GM12878 (cell line): ENCODE measurements around the gene BTBD9. TPM values are rescaled to one million over a fixed set of nuclear protein-coding genes. Genes with fewer than 3 reads are reported as not detected.

Source experiments
- ATAC-seq: fragments of 200-7000 bp; cut with Tn5 transposase; 3 replicates; pipeline ENCODE4 v1.9.1; 2020; ENCODE audit warnings: mild to moderate bottlenecking, moderate library complexity
- BruUV-seq: library from RNA; stranded (reverse); fragments of 400-500 nt; replicated peaks from 2 replicates; lab custom pipeline; 2021; lab: Mats Ljungman, UMichigan
- CTCF ChIA-PET: fragments of 300-600 bp; sonication (Branson Sonifier 250); formaldehyde crosslinking; extraction: SDS; loops from one replicate; lab custom pipeline; 2021; ENCODE audit warnings: inconsistent platforms; lab: Yijun Ruan, JAX
- POLR2A ChIA-PET: fragments of 350-600 bp; formaldehyde crosslinking; extraction: SDS; loops from one replicate; lab custom pipeline; 2021; ENCODE audit warnings: inconsistent platforms; lab: Charles Lee
- RAD21 ChIA-PET: fragments of 300-600 bp; sonication (Branson Sonifier 250); formaldehyde crosslinking; loops from one replicate; lab custom pipeline; 2023; ENCODE audit warnings: antibody characterized with exemption; ENCODE audit not compliant: unreplicated experiment; lab: Charles Lee
- SMC1A ChIA-PET: fragments of 300-600 bp; sonication (Branson Sonifier 250); formaldehyde crosslinking; loops from one replicate; lab custom pipeline; 2023; ENCODE audit not compliant: unreplicated experiment, uncharacterized antibody; lab: Charles Lee
- DNase-seq: peaks from one replicate; pipeline ENCODE4 v3.0.0-alpha.2; 2011; ENCODE audit warnings: low read depth, low spot score
- FAIRE-seq: peaks from 3 replicates; lab custom pipeline; 2011; peaks lifted over from hg19 to GRCh38; lab: Jason Lieb, UNC
- H2AFZ ChIP-seq: 2 replicates; pipeline ENCODE4 v1.6.0; 2011; ENCODE audit warnings: low read depth, low read length, control low read depth; ENCODE audit not compliant: control insufficient read depth
- H3K27ac ChIP-seq: 2 replicates; pipeline ENCODE4 v1.5.1; 2011; ENCODE audit warnings: control low read depth; ENCODE audit not compliant: control insufficient read depth, insufficient read depth
- H3K27me3 ChIP-seq, 2 experiments: replicated peaks in 1 of 2; 2 replicates each; pipeline versions ENCODE4 v1.6.0 to v1.6.1; 2011; ENCODE audit warnings: low read length in 1 of 2; ENCODE audit not compliant: control insufficient read depth in 2 of 2, insufficient read depth in 2 of 2
- H3K36me3 ChIP-seq, 2 experiments: 2 replicates each; pipeline ENCODE4 v1.5.1; 2011; ENCODE audit warnings: low read length in 1 of 2; ENCODE audit not compliant: control insufficient read depth in 2 of 2, insufficient read depth in 2 of 2
- H3K4me1 ChIP-seq: 2 replicates; pipeline ENCODE4 v1.6.1; 2011; ENCODE audit warnings: mild to moderate bottlenecking, low read length, moderate library complexity, mixed read lengths; ENCODE audit not compliant: control insufficient read depth, insufficient read depth
- H3K4me2 ChIP-seq: 2 replicates; pipeline ENCODE4 v1.6.0; 2011; ENCODE audit warnings: control low read depth; ENCODE audit not compliant: control insufficient read depth, insufficient read depth
- H3K4me3 ChIP-seq: fragments of 200-600 bp; sonication (generic); 2 replicates; pipeline ENCODE4 v1.5.1; 2016
- H3K79me2 ChIP-seq: 2 replicates; pipeline ENCODE4 v1.6.0; 2011; ENCODE audit warnings: low read length; ENCODE audit not compliant: control insufficient read depth, insufficient read depth
- H3K9ac ChIP-seq: 2 replicates; pipeline ENCODE4 v1.8.0; 2011; ENCODE audit warnings: low read length, control low read depth, mixed read lengths; ENCODE audit not compliant: control insufficient read depth, insufficient read depth
- H3K9me3 ChIP-seq: replicated peaks from 3 replicates; pipeline ENCODE4 v1.5.1; 2011; ENCODE audit warnings: mild to moderate bottlenecking, low read length; ENCODE audit not compliant: control insufficient read depth, insufficient read depth
- H4K20me1 ChIP-seq: 2 replicates; pipeline ENCODE4 v1.6.0; 2011; ENCODE audit not compliant: control insufficient read depth, insufficient read depth
- BRCA1 ChIP-seq: IDR thresholded peaks from 2 replicates; pipeline ENCODE4 v1.6.1; 2011; ENCODE audit warnings: low read depth, low read length, improper control_type of control experiment
- KDM1A ChIP-seq: fragments of 200-600 bp; sonication (generic); IDR thresholded peaks from 2 replicates; pipeline ENCODE4 v1.6.1; 2016; ENCODE audit warnings: borderline replicate concordance
- MTA2 ChIP-seq: fragments of 450-650 bp; IDR thresholded peaks from 2 replicates; pipeline ENCODE4 v1.6.1; 2016; ENCODE audit warnings: low read depth, mild to moderate bottlenecking, moderate library complexity
- NFYA ChIP-seq: IDR thresholded peaks from 2 replicates; pipeline ENCODE4 v1.6.1; 2011; ENCODE audit warnings: low read depth, mild to moderate bottlenecking, low read length, improper control_type of control experiment, borderline replicate concordance
- RCOR1 ChIP-seq: conservative IDR thresholded peaks from 2 replicates; pipeline ENCODE4 v1.6.1; 2012; ENCODE audit warnings: low read depth, low read length, improper control_type of control experiment
- SRF ChIP-seq, 2 experiments: IDR thresholded peaks; 2 replicates each; pipeline ENCODE4 v1.6.1; 2011; ENCODE audit warnings: low read depth in 2 of 2, low read length in 2 of 2, mild to moderate bottlenecking in 1 of 2, moderate library complexity in 1 of 2
- TAF1 ChIP-seq: IDR thresholded peaks from 2 replicates; pipeline ENCODE4 v1.6.1; 2011; ENCODE audit warnings: mild to moderate bottlenecking, low read depth, low read length, borderline replicate concordance
- WGBS: methylation state at CpG from one replicate; pipeline ENCODE4 v1.1.6; 2016; ENCODE audit warnings: low lambda C conversion rate; ENCODE audit not compliant: insufficient replicate concordance, insufficient coverage; ENCODE audit errors: missing lambda C conversion rate; 5-methylcytosine and 5-hydroxymethylcytosine counted together
- in situ Hi-C: fragments of 300-500 bp; cut with MboI; formaldehyde crosslinking; loops from 9 replicates; pipeline ENCODE4 v1.14.3; 2018; ENCODE audit warnings: mixed read lengths
- intact Hi-C: fragments of 100-400 bp; cut with micrococcal nuclease; formaldehyde crosslinking; loops from one replicate; pipeline ENCODE4 v1.14.2; 2022; ENCODE audit not compliant: unreplicated experiment
- polyA plus RNA-seq, 11 experiments: library from polyadenylated mRNA; depleted of rRNA in 4 of 11; unstranded in 6 of 11; stranded (reverse) in 5 of 11; fragments of >200 nt; fragmentation: Nextera tagmentation in 4 of 11; fragmentation: Illumina TruSeq in 1 of 11; extraction: Ambion mirVana in 4 of 11; extraction: Trizol in 1 of 11; gene quantifications; 1 replicate in 1 of 11; 2 replicates in 10 of 11; pipeline versions ENCODE4 v1.2.1 to v1.2.3, GENCODE V29; 2011 to 2016; ENCODE audit warnings: inconsistent platforms in 2 of 11, missing spikeins in 2 of 11, low read depth in 1 of 11
- total RNA-seq, 4 experiments: library from RNA; depleted of rRNA in 3 of 4; stranded (reverse); fragments of >200 nt in 3 of 4; fragmentation: Illumina TruSeq in 1 of 4; extraction: Trizol in 1 of 4; gene quantifications; 2 replicates each; pipeline versions ENCODE4 v1.2.1 to v1.2.3, GENCODE V29; 2013 to 2021
- TF ChIP-seq, protein P1 (sequence below): fragments of 450-650 bp; IDR thresholded peaks from 2 replicates; pipeline ENCODE4 v1.6.1; 2017; ENCODE audit warnings: mild to moderate bottlenecking, low read depth, inconsistent platforms; ENCODE audit not compliant: poor library complexity, severe bottlenecking

BTBD9 gene
- total and polyA plus RNA-seq, 10 of the 15 experiments (the other 5 are each of a cell fraction or from before 2014, with no cell fraction given): 0.22 to 8.6 (median 4.6) TPM

DNA sequence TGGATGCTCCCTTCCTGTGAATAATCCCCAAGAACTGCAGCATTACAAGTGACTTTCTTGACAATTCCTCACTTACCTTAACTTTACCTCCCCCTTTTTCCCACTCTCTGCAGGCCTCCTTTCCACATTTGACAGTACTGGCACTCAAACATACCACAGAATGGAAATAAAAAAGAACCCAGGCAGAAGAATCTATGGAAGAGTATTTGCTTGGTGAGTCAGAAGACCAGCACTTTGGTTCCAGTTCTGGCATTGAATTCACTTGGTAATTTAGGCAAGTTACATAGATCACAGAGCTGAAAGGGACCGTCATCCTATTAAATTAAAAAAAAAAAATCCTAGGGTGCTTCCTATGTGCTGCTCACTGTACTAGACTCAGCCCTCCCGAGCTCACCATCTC, 55.0 kb downstream of the BTBD9 start:
- DNase-seq (no peak), ATAC-seq (no peak), FAIRE-seq (no peak)
- no peaks in the 10 kb centered on the region for H3K27me3 ChIP-seq
- SMC1A ChIA-PET: interaction anchor here (1.0 to 1.2 kb wide), 2 partner anchors 10 to 14 kb away, joined by 3 read pairs; no protein-coding TSS in a partner anchor
- TF ChIP-seq MTA2: no peak
- TF ChIP-seq BRCA1: no peak
- TF ChIP-seq SRF (IDR thresholded peaks at IDR 0.05; ENCODE audit: low read depth in 2 of 2, low read length in 2 of 2): no peak
- no peak for TF ChIP-seq RCOR1
- no peak for TF ChIP-seq NFYA
- TF ChIP-seq KDM1A: no peak
- TF ChIP-seq, protein P1, sequence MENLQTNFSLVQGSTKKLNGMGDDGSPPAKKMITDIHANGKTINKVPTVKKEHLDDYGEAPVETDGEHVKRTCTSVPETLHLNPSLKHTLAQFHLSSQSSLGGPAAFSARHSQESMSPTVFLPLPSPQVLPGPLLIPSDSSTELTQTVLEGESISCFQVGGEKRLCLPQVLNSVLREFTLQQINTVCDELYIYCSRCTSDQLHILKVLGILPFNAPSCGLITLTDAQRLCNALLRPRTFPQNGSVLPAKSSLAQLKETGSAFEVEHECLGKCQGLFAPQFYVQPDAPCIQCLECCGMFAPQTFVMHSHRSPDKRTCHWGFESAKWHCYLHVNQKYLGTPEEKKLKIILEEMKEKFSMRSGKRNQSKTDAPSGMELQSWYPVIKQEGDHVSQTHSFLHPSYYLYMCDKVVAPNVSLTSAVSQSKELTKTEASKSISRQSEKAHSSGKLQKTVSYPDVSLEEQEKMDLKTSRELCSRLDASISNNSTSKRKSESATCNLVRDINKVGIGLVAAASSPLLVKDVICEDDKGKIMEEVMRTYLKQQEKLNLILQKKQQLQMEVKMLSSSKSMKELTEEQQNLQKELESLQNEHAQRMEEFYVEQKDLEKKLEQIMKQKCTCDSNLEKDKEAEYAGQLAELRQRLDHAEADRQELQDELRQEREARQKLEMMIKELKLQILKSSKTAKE: no peak
- TF ChIP-seq TAF1: no peak
- H3K4me3 ChIP-seq: no peak overlapping the region
- no peaks in the 10 kb centered on the region for H3K36me3 ChIP-seq
- no peaks in the 10 kb centered on the region for H4K20me1 ChIP-seq
- no peak overlapping the region for H2AFZ ChIP-seq
- intact Hi-C loops (no loop called here), in situ Hi-C loops (no loop called here)
- WGBS: 98% methylated on average over 2 of the region's 2 CpGs
- no peak overlapping the region for H3K4me2 ChIP-seq
- no TSS peak for BruUV-seq
- H3K27ac ChIP-seq: no peak overlapping the region
- no peaks in the 10 kb centered on the region for H3K4me1 ChIP-seq
- CTCF ChIA-PET: no interaction called here
- RAD21 ChIA-PET: no interaction called here
- no peak overlapping the region for H3K9ac ChIP-seq
- no peaks in the 10 kb centered on the region for H3K79me2 ChIP-seq
- POLR2A ChIA-PET: no interaction called here
- no peaks in the 10 kb centered on the region for H3K9me3 ChIP-seq
